Measurements from ENCODE around the gene ABCC10.

ABCC10 gene

GRCh38 chr6:43471399-43471798 lies 44.1 kb downstream of the ABCC10 start:
- no peak for DNase-seq (ENCODE audit: low read depth)

DNA sequence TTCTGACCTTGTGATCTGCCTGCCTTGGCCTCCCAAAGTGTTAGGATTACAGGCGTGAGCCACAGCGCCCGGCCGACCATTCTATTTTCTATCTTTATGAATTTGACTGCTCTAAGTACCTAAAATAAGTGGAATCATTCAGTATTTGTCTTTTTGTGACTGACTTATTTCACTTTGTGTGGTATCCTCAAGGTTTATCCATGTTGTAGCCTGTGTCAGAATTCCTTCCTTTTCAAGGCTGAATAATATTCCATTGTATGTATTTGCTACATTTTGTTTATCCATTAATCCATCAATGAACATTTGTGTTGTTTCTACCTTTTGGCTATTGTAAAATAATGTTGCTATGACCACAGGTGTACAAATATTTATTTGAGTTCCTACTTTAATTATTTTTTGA lies 45.2 kb downstream of the ABCC10 start:
- DNase-seq (ENCODE audit: low read depth) = no peak

- no peak for DNase-seq (ENCODE audit: low read depth)
Measured at GRCh38 chr6:43475516-43475915, 48.2 kb downstream of the ABCC10 start.

DNA sequence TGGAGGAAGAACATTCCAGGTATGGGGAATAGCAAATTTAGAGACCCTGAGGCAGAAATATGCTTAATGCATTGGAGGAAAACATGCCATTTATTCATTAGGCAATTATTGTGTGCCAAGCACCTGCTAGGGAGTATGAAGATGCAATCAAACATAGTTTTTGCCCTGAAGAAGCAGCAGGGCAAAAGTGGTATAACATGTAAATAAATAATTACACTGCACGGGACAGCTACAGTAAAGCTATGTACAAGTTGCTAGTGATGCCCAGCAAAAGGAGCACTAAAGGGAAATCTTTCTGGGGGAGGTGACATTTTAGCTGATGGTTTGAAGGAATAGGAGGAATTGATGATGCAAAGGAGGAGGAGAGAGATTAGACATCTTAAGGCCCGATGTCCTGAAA lies 49.4 kb downstream of the ABCC10 start:
- DNase-seq (ENCODE audit: low read depth) = no peak

GRCh38 chr6:43477235-43478007 lies 50.1 kb downstream of the ABCC10 start, which contains the start of gene TJAP1:
TJAP1 (plus strand) TSS chr6:43477570; CDS start chr6:43499002, 21,432 bp downstream.
- peak; percentile 67 for DNase-seq (ENCODE audit: low read depth)

DNA sequence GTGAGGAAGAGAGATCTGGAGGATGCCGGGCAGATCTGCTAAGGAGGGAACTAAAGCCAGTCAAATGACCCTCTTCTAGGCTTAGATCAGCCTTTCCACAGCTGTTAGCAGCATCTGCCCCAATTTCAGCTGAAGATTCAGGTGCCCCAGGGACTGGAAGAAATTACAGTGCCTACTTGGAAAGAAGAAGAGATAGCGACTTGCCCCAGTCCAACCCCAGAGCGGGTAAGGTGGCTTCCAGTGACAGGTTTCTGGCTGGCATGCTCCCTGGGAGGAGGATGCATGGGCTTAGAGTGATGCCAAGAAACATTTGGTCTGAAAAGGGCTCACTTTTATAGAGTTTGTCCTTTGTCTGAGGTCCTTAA lies 50.6 kb downstream of the ABCC10 start:
- DNase-seq (ENCODE audit: low read depth) = no peak

DNA sequence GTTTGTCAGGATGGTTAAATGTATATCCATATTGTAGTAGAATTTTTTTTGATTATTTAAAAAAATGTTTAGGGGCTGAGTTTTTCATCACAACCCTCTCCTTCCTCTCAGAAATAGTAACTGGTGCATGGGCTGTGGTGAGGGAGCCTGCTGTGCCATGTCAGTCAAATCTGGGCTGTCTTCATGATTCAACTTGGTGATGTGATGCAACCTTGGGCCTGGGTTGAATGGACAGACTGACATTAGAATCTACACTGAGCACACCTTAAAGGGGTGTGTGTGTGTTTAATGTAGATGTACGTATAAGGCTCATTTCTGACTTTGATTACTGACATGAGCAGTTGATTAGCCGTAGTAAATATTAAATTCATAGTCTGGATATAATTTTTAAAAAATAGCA lies 53.7 kb downstream of the ABCC10 start:
- no peak for DNase-seq (ENCODE audit: low read depth)

- no peak for DNase-seq (ENCODE audit: low read depth)
Measured at GRCh38 chr6:43481591-43482236, 54.4 kb downstream of the ABCC10 start.

- no peak for DNase-seq (ENCODE audit: low read depth)
Measured at GRCh38 chr6:43488667-43489276, 61.4 kb downstream of the ABCC10 start.

DNA sequence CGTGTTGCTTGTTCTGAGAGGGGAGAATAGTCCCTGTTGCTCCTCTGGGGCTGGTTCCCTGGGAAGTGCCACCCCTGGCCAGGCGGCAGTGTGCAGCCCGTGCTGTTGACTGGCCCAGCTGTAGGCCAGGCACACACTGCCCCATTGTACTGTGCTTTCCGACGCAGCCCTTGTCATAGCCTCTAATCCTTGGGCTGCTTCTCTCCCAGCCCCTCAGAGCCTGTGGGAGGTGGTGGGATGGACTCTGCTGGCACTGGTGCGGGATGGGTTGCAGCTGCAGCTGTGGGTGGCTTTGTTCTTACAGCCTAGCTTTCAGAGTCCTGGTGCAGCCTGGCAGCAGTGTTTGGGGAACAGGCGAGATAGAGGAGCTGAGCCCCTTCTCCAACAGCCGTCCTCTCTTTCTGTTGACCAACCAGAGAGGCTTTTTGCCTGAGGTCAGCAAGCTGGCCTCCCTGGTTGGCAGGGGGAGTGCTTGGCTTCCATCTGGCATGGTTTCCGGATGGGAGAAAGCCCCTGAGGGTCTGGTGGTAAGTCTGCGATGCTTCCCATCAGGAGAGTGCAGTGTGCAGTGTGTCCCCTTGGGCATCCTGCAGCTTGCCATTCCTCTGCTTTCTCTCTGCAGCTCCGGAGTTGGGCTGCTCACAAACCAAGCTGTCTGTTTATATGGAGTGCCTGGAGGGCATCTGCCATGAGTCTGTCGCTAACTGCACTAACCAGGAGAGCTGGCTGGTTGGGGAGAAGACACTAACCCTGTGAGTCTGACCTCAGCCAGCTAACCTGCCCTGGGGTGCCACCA lies 62.1 kb downstream of the ABCC10 start:
- DNase-seq (ENCODE audit: low read depth) = no peak

GRCh38 chr6:43490523-43490939 lies 63.2 kb downstream of the ABCC10 start:
- DNase-seq (ENCODE audit: low read depth) = no peak

GRCh38 chr6:43491750-43492661 lies 64.7 kb downstream of the ABCC10 start:
- peak; percentile 62 for DNase-seq (ENCODE audit: low read depth)

DNA sequence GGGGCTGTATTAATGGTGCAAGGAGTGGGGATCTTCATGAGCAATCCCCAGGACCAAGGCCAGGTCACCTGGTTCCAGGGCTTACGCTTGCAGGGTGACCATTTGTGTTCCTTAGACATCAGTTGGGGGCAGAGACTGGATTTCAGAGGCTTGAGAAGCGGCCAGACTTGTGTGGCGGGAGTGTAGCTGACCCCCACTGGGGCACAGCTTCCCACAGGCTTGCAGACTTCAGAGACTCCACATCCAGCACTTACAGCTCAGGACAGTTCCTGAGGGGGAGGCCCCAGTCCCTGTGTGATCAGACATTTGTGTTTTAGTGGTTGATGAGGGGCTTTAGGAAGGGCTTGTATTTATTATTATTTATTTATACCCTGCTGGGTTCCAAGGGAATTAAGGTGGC lies 65.3 kb downstream of the ABCC10 start:
- DNase-seq (ENCODE audit: low read depth) = no peak

GRCh38 chr6:43493230-43493629 lies 65.9 kb downstream of the ABCC10 start:
- DNase-seq (ENCODE audit: low read depth) = no peak

DNA sequence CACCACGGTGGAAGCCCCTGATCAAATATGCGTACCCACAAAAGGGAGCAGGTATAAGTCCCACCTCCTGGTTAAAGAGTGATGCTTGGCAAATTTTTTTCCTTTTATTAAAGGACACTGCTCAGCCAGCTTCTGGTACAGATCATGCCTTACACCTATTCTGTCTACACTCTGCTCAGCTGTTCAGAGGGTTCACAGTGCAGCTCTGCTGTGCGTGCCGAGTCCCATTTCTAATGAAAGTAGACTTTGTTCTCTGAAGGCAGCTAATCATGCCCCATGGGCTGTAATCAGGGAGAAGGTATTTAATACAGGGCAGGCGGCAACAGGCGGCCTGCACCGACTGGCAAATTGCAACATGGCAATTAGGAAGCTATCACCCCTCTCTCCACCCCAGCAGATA lies 66.5 kb downstream of the ABCC10 start:
- no peak for DNase-seq (ENCODE audit: low read depth)

DNA sequence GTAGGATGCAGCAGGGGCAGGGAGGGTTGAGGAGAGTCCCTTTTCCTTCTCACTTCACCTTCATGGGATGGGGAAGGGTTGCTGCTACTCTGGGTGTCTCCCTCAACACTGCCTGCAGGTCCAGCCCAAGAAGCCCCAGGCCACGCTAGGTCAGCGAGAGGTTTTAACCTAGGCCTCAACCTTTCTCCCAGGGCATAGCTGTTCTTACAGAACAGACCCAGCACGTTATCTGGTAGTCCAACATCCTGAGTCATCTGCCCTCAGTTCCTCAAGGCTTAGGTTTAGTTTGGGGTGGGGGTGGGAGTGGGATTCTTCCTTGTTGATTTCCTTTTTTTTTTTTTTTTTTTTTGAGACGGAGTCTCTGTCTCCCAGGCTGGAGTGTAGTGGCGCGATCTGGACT lies 67.0 kb downstream of the ABCC10 start:
- no peak for DNase-seq (ENCODE audit: low read depth)

DNA sequence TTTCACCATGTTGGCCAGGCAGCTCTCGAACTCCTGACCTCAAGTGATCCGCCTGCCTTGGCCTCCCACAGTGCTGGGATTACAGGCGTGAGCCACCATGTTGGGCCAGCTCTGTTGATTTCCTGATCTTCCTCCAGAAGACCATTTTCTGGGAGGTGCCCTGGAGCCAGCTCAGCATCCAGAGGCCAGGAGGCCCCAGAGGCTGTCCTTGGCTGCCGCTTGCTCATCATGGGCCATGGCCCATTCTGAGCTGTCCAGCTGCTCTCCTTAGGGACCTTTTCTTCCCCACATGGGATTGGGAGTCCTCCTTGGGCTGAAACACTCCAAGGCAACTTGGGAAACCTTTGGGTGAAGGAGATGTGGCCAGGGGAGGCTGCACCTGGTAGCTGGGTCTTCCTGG lies 67.4 kb downstream of the ABCC10 start:
- no peak for DNase-seq (ENCODE audit: low read depth)

DNA sequence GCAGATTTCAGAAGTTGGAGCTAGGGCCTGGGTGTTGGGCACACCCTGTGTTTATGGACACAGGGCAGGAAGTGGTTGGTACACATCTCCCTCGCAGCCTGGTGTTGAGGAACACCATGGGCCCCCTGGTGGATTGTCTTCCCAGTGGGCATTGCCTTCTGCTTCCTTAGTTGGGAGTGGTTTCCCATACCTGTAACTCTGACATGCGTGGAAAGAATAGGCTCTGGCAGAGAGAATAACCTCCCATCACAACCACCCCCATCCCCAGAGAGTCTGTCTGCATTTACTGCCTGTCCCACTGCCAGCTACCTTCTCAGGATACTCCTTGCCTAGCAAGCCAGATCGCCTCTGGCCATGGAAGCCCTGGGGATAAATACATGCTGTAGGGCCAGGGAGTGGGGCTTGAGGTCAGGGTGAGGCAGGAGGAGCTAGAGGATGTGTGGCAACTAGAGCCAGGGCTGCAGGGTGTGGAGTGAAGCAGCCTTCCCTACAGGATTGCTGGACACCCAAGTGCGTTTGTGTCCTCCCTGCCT lies 68.1 kb downstream of the ABCC10 start:
- no peak for DNase-seq (ENCODE audit: low read depth)

- DNase-seq (ENCODE audit: low read depth) = no peak
Measured at GRCh38 chr6:43496370-43497128, 69.2 kb downstream of the ABCC10 start.

GRCh38 chr6:43497129-43497396 lies 69.7 kb downstream of the ABCC10 start:
- no peak for DNase-seq (ENCODE audit: low read depth)

DNA sequence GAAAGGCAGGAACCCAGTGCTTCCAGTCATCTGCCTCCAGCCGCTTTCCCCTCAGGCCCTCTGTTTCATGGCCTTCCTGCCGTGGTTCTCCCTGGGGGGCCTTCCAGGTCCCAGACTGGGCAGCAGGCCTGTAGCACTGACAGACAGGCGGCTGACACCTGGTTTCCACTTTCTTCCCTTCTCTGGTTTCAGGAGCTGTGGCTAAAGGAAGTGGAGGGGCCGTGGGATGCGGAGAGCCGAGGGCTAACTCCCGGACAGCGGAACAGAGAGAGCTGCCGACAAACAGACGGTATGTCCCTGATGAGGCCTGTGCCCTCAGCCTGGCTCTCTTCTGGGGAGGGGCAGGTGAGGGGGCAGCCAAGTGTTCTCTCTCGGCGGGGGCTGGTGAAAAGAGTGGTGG lies 70.3 kb downstream of the ABCC10 start:
- no peak for DNase-seq (ENCODE audit: low read depth)
